ENCODE data around the gene GZF1.

DNA sequence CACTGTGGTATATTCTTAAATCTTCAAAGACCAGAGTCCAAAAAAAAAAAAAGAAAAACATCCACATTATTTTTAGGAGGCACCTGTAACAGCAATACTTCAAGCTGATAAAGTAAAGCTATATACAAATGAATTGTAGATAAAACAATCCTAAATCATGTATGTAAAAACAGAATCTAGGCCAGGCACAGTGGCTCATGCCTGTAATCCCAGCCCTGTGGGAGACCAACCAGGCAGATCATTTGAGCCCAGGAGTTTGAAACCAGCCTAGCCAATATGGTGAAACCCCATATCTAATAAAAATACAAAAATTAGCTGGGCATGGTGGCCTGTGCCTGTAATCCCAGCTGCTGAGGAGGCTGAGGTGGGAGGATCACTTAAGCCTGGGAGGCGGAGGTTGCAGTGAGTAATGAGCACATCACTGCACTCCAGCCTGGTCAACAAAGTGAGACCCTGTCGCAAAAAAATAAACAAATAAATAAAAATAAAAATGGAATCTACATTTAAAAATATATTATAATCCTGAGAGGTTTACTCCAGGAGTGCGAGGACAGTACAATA, 52.0 kb downstream of the GZF1 start:
- TF ChIP-seq, protein P1, sequence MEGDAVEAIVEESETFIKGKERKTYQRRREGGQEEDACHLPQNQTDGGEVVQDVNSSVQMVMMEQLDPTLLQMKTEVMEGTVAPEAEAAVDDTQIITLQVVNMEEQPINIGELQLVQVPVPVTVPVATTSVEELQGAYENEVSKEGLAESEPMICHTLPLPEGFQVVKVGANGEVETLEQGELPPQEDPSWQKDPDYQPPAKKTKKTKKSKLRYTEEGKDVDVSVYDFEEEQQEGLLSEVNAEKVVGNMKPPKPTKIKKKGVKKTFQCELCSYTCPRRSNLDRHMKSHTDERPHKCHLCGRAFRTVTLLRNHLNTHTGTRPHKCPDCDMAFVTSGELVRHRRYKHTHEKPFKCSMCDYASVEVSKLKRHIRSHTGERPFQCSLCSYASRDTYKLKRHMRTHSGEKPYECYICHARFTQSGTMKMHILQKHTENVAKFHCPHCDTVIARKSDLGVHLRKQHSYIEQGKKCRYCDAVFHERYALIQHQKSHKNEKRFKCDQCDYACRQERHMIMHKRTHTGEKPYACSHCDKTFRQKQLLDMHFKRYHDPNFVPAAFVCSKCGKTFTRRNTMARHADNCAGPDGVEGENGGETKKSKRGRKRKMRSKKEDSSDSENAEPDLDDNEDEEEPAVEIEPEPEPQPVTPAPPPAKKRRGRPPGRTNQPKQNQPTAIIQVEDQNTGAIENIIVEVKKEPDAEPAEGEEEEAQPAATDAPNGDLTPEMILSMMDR (conservative IDR thresholded peaks at IDR 0.05), result no peak
- TF ChIP-seq ZFX (IDR thresholded peaks at IDR 0.05), result no peak

Measured in C4-2B (cell line).